ENCODE results near the gene LDLRAD1. TPM values are rescaled to one million over a fixed set of nuclear protein-coding genes. Genes with fewer than 3 reads are reported as not detected.

LDLRAD1 gene
- polyA plus RNA-seq, 1 experiment, result not detected

DNA sequence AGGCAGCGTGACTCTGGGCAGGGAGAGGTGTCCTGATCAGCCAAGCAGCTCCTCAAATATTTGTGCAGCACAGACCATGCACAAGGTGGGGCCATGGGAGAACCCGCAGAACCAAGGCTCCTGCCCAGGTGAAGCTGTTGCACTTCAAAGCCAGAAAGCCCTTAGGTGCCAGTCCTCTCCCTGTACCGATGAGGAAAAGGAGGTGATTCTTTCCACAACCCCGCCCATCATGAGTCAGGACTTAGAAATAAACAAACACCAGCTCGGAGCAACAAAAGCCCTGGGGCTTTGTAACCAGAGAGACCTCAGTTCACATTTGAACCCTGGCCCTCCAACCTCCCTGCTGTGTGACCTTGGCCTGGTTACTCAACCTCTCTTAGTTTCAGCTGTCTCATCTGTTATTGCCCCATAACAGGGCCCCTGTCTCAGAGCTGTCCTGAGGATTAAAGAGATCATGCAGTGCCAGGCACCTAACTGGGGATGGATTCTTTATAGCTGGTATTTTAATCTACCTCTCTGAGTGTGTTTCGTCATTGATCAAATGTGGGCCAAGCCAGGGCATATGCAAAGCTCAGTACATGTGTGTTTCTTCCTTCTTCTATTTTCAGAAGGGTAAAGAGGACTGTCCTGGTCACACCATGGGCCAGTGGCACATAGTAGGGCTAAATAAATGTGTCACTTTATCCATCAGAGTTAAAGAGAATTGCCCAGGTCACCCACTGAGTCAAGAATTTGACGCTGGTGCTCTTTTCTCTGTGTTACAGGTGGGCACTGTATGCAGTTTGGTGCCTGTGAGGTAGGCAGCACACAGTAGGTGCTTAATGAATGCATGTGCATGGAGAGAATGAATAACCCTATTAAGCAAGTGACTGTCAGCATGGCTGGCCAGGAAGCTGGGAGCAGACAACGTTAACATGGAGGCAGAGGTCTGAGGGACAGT is 1.4 kb downstream of the LDLRAD1 start:
- DNase-seq (ENCODE audit: low read depth, low spot score), result no peak
- H3K27ac ChIP-seq (ENCODE audit: low read depth, low read length), result no peak overlapping the region
- H3K9me3 ChIP-seq (ENCODE audit: control insufficient read depth, insufficient read depth, low read length), result no peaks in the 10 kb centered on the region
- TF ChIP-seq, protein P1, sequence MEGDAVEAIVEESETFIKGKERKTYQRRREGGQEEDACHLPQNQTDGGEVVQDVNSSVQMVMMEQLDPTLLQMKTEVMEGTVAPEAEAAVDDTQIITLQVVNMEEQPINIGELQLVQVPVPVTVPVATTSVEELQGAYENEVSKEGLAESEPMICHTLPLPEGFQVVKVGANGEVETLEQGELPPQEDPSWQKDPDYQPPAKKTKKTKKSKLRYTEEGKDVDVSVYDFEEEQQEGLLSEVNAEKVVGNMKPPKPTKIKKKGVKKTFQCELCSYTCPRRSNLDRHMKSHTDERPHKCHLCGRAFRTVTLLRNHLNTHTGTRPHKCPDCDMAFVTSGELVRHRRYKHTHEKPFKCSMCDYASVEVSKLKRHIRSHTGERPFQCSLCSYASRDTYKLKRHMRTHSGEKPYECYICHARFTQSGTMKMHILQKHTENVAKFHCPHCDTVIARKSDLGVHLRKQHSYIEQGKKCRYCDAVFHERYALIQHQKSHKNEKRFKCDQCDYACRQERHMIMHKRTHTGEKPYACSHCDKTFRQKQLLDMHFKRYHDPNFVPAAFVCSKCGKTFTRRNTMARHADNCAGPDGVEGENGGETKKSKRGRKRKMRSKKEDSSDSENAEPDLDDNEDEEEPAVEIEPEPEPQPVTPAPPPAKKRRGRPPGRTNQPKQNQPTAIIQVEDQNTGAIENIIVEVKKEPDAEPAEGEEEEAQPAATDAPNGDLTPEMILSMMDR (IDR thresholded peaks at IDR 0.05; ENCODE audit: low read depth, low read length), result no peak
- ChIA-PET CTCF (no interaction called here), POLR2A (no interaction called here)
- H3K27me3 ChIP-seq (ENCODE audit: control insufficient read depth, insufficient read depth, low read length), result peaks cover 31% of the 10 kb centered on the region
- no peak overlapping the region for H3K4me3 ChIP-seq (ENCODE audit: low read depth, low read length)

DNA sequence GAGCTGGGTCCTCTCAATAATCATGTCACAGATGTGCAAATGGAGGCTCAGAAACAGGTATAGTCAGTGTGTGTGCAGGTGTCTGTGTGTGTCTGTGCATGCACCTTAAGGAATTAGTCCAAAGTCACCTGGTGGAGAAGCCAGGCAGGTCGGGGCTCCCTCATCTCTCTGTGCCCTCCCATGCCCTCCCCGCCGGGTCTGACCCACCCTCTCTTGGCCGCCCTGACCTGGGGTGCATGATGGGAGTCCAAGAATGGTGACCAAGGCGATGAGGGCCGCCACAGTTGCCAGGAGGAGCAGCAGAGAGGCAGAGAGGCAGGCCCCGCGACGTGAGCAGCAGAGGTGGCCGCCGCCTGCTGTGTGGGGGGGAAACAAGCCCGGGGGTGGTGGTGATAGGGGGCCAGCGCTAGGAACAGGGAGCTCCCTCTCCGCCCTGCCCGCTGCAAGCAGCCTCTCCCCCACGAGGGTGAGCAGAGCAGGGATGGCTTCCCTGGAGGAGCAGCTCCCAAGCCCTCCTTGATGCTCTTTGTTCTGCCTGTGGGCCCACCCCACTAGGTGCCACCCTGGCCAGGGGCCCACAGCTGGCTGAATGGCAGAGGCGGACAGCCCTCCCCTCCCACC is 3.9 kb downstream of the LDLRAD1 start:
- H3K27me3 ChIP-seq (ENCODE audit: control insufficient read depth, insufficient read depth, low read length), result peaks cover 40% of the 10 kb centered on the region

DNA sequence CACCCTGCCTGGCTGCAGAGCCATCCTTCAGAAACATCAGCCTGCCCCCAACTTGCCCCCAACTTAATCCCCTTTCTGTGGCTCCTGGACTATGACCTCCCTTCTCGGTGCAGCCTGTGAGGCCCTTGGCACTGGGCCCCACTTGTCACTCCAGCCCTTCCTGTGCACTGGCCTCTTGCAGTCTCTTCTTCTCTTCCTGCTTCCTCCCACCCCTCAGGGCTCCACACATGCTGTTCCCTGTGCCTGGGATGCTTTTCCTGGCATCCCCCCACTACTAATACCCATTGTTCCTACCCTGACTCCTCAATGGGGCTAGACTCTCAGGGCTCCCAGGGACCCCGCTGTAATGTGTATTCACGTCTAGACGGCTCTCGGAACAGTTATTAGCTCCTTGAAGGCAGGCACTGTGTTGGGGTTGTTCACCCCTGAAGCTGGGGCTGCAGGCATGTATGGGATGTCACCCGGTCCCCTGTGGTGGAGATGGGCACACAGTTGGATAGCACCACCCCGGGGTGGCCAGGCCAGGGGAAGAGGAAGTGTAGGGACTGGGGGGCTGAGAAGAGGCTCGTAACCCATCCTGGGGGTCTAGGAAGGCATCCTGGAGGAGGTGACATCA is 4.5 kb downstream of the LDLRAD1 start:
- POLR2A ChIA-PET, result no interaction called here
- no peak overlapping the region for H3K27ac ChIP-seq (ENCODE audit: low read depth, low read length)
- no peak for DNase-seq (ENCODE audit: low read depth, low spot score)
- TF ChIP-seq, protein P1 (IDR thresholded peaks at IDR 0.05; ENCODE audit: low read depth, low read length), result no peak
- H3K9me3 ChIP-seq (ENCODE audit: control insufficient read depth, insufficient read depth, low read length), result no peaks in the 10 kb centered on the region
- no peak overlapping the region for H3K4me3 ChIP-seq (ENCODE audit: low read depth, low read length)
- peaks cover 43% of the 10 kb centered on the region for H3K27me3 ChIP-seq (ENCODE audit: control insufficient read depth, insufficient read depth, low read length)
- CTCF ChIA-PET, result no interaction called here

More for the DNA sequence above, 3.9 kb downstream of the LDLRAD1 start:
- H3K4me3 ChIP-seq (ENCODE audit: low read depth, low read length), result no peak overlapping the region
- DNase-seq (ENCODE audit: low read depth, low spot score), result no peak
- H3K9me3 ChIP-seq (ENCODE audit: control insufficient read depth, insufficient read depth, low read length), result no peaks in the 10 kb centered on the region
- ChIA-PET POLR2A (no interaction called here), CTCF (interaction anchor here (1.0 kb wide), 1 partner anchor 24 kb away, joined by 3 read pairs; no protein-coding TSS in a partner anchor)
- TF ChIP-seq, protein P1 (IDR thresholded peaks at IDR 0.05; ENCODE audit: low read depth, low read length), result no peak
- no peak overlapping the region for H3K27ac ChIP-seq (ENCODE audit: low read depth, low read length)

- no peak for DNase-seq (ENCODE audit: low read depth, low spot score)
- H3K4me3 ChIP-seq (ENCODE audit: low read depth, low read length), result no peak overlapping the region
- ChIA-PET CTCF (no interaction called here), POLR2A (no interaction called here)
- peaks cover 50% of the 10 kb centered on the region for H3K27me3 ChIP-seq (ENCODE audit: control insufficient read depth, insufficient read depth, low read length)
- H3K9me3 ChIP-seq (ENCODE audit: control insufficient read depth, insufficient read depth, low read length), result no peaks in the 10 kb centered on the region
- no peak overlapping the region for H3K27ac ChIP-seq (ENCODE audit: low read depth, low read length)
- TF ChIP-seq, protein P1 (IDR thresholded peaks at IDR 0.05; ENCODE audit: low read depth, low read length), result no peak
These were observed 5.1 kb downstream of the LDLRAD1 start for GRCh38 chr1:54012863-54013262.

- peaks cover 46% of the 10 kb centered on the region for H3K27me3 ChIP-seq (ENCODE audit: control insufficient read depth, insufficient read depth, low read length)
- CTCF ChIA-PET, result no interaction called here
- no peak for DNase-seq (ENCODE audit: low read depth, low spot score)
- TF ChIP-seq, protein P1 (IDR thresholded peaks at IDR 0.05; ENCODE audit: low read depth, low read length), result no peak
- no peak overlapping the region for H3K4me3 ChIP-seq (ENCODE audit: low read depth, low read length)
- no peak overlapping the region for H3K27ac ChIP-seq (ENCODE audit: low read depth, low read length)
- POLR2A ChIA-PET, result no interaction called here
- H3K9me3 ChIP-seq (ENCODE audit: control insufficient read depth, insufficient read depth, low read length), result no peaks in the 10 kb centered on the region
These were observed 6.0 kb downstream of the LDLRAD1 start for GRCh38 chr1:54012008-54012325.
